HEK293 (cell line): ENCODE results near the gene MYCBPAP.

Experiments
- CTCF ChIA-PET: fragments of 350-600 bp; formaldehyde crosslinking; extraction: SDS; loops from one replicate; lab custom pipeline; 2021; ENCODE audit warnings: antibody characterized with exemption; lab: Yijun Ruan, JAX
- POLR2A ChIA-PET: fragments of 300-600 bp; formaldehyde crosslinking; extraction: SDS; loops from one replicate; lab custom pipeline; 2020; ENCODE audit warnings: antibody characterized with exemption, inconsistent platforms; lab: Yijun Ruan, JAX
- H3K27ac ChIP-seq: fragments of 200-500 bp; sonication (Bioruptor generic); 2 replicates; pipeline ENCODE4 v1.5.1; 2014; ENCODE audit warnings: low read depth, low read length, control low read depth, inconsistent platforms; ENCODE audit errors: extremely low read depth
- H3K36me3 ChIP-seq, 2 experiments: fragments of 200-500 bp in 1 of 2; sonication (Bioruptor generic) in 1 of 2; 1 replicate in 1 of 2; 2 replicates in 1 of 2; pipeline ENCODE4 v1.5.1; 2014 to 2017; ENCODE audit warnings: inconsistent platforms in 2 of 2, low read length in 2 of 2; ENCODE audit not compliant: control insufficient read depth in 2 of 2, insufficient read depth in 1 of 2
- H3K4me1 ChIP-seq: fragments of 200-500 bp; sonication (Bioruptor generic); 2 replicates; pipeline ENCODE4 v1.5.1; 2014; ENCODE audit warnings: mild to moderate bottlenecking, low read length, inconsistent platforms; ENCODE audit not compliant: control insufficient read depth, insufficient read depth
- H3K4me3 ChIP-seq: 2 replicates; pipeline ENCODE4 v1.5.1; 2011; ENCODE audit warnings: low read depth, mild to moderate bottlenecking, control low read depth, low read length, moderate library complexity
- H3K9me3 ChIP-seq: fragments of 200-500 bp; sonication (Bioruptor generic); 2 replicates; pipeline ENCODE4 v1.5.1; 2014; ENCODE audit warnings: low read depth, low read length, inconsistent platforms; ENCODE audit not compliant: control insufficient read depth, insufficient read depth
- BCL11A ChIP-seq: fragments of 450-650 bp; formaldehyde crosslinking; IDR thresholded peaks from 2 replicates; pipeline ENCODE4 v1.5.1; 2016; ENCODE audit warnings: low read depth, missing biosample characterization, missing genetic modification characterization
- BCL11B ChIP-seq: fragments of 450-650 bp; formaldehyde crosslinking; IDR thresholded peaks from 2 replicates; pipeline ENCODE4 v1.5.1; 2016; ENCODE audit warnings: low read depth, missing biosample characterization, missing genetic modification characterization
- SP2 ChIP-seq: fragments of 450-650 bp; formaldehyde crosslinking; IDR thresholded peaks from 2 replicates; pipeline ENCODE4 v1.5.1; 2016; ENCODE audit warnings: missing biosample characterization, missing genetic modification characterization
- TCF7L2 ChIP-seq: IDR thresholded peaks from 2 replicates; pipeline ENCODE4 v1.6.1; 2011; ENCODE audit warnings: low read depth, mild to moderate bottlenecking, inconsistent platforms, low read length, moderate library complexity, borderline replicate concordance
- YY2 ChIP-seq: fragments of 450-650 bp; formaldehyde crosslinking; IDR thresholded peaks from 2 replicates; pipeline ENCODE4 v1.5.1; 2016; ENCODE audit warnings: missing biosample characterization, missing genetic modification characterization
- ZBTB26 ChIP-seq: fragments of 450-650 bp; formaldehyde crosslinking; optimal IDR thresholded peaks from 2 replicates; pipeline ENCODE3; 2016; ENCODE audit warnings: missing biosample characterization, mild to moderate bottlenecking, missing genetic modification characterization
- ZNF114 ChIP-seq: fragments of 450-650 bp; formaldehyde crosslinking; IDR thresholded peaks from 2 replicates; pipeline ENCODE4 v1.5.0; 2017; ENCODE audit warnings: missing biosample characterization, missing genetic modification characterization
- ZNF138 ChIP-seq: fragments of 450-650 bp; formaldehyde crosslinking; IDR thresholded peaks from 2 replicates; pipeline ENCODE4 v1.5.1; 2016; ENCODE audit warnings: missing biosample characterization, missing genetic modification characterization, borderline replicate concordance
- ZNF184 ChIP-seq: fragments of 450-650 bp; IDR thresholded peaks from 2 replicates; pipeline ENCODE4 v1.5.1; 2018; ENCODE audit warnings: missing biosample characterization, mild to moderate bottlenecking, missing genetic modification characterization
- ZNF221 ChIP-seq: fragments of 450-650 bp; formaldehyde crosslinking; IDR thresholded peaks from 2 replicates; pipeline ENCODE4 v1.5.1; 2017; ENCODE audit warnings: missing biosample characterization, missing genetic modification characterization, borderline replicate concordance
- ZNF23 ChIP-seq: fragments of 450-650 bp; formaldehyde crosslinking; IDR thresholded peaks from 2 replicates; pipeline ENCODE4 v1.5.1; 2016; ENCODE audit warnings: missing biosample characterization, missing genetic modification characterization, borderline replicate concordance
- ZNF350 ChIP-seq: fragments of 450-650 bp; formaldehyde crosslinking; IDR thresholded peaks from 2 replicates; pipeline ENCODE4 v1.5.0; 2017; ENCODE audit warnings: missing biosample characterization, mild to moderate bottlenecking, missing genetic modification characterization
- ZNF513 ChIP-seq: fragments of 450-650 bp; IDR thresholded peaks from 2 replicates; pipeline ENCODE4 v1.5.1; 2018; ENCODE audit warnings: missing biosample characterization, missing genetic modification characterization
- ZNF518A ChIP-seq: fragments of 450-650 bp; formaldehyde crosslinking; conservative IDR thresholded peaks from 2 replicates; pipeline ENCODE4 v1.5.1; 2016; ENCODE audit warnings: low read depth, missing biosample characterization, missing genetic modification characterization
- ZNF521 ChIP-seq: fragments of 450-650 bp; formaldehyde crosslinking; IDR thresholded peaks from 2 replicates; pipeline ENCODE4 v1.5.1; 2017; ENCODE audit warnings: missing biosample characterization, mild to moderate bottlenecking, missing genetic modification characterization
- ZNF571 ChIP-seq: fragments of 450-650 bp; formaldehyde crosslinking; IDR thresholded peaks from 2 replicates; pipeline ENCODE4 v1.5.0; 2017; ENCODE audit warnings: missing biosample characterization, missing genetic modification characterization
- ZNF580 ChIP-seq: fragments of 450-650 bp; formaldehyde crosslinking; IDR thresholded peaks from 2 replicates; pipeline ENCODE4 v1.5.1; 2016; ENCODE audit warnings: missing biosample characterization, missing genetic modification characterization
- ZNF623 ChIP-seq: fragments of 450-650 bp; formaldehyde crosslinking; IDR thresholded peaks from 2 replicates; pipeline ENCODE4 v1.5.1; 2016; ENCODE audit warnings: missing biosample characterization, missing genetic modification characterization
- ZNF645 ChIP-seq: fragments of 450-650 bp; formaldehyde crosslinking; IDR thresholded peaks from 2 replicates; pipeline ENCODE4; 2016; ENCODE audit warnings: missing biosample characterization, missing genetic modification characterization
- ZNF701 ChIP-seq: fragments of 450-650 bp; formaldehyde crosslinking; IDR thresholded peaks from 2 replicates; pipeline ENCODE4 v1.5.1; 2016; ENCODE audit warnings: missing biosample characterization, missing genetic modification characterization
- ZNF785 ChIP-seq: fragments of 450-650 bp; formaldehyde crosslinking; IDR thresholded peaks from 2 replicates; pipeline ENCODE4 v1.5.1; 2016; ENCODE audit warnings: missing biosample characterization, missing genetic modification characterization

Gene MYCBPAP

GRCh38 chr17:50548831-50549230, 40.6 kb downstream of the MYCBPAP start:
- ChIA-PET CTCF (interaction anchor here (0.7 to 7.4 kb wide), 6 partner anchors 78 to 292 kb away, joined by 3 to 231 read pairs (median 30); no protein-coding TSS in a partner anchor), POLR2A (interaction anchor here (0.6 to 2.5 kb wide), 3 partner anchors 11 to 77 kb away, joined by 3 to 13 read pairs (median 4); partner anchors contain the start of gene CACNA1G)
- no peak overlapping the region for H3K4me3 ChIP-seq
- H3K9me3 ChIP-seq: no peaks in the 10 kb centered on the region
- peaks cover 8% of the 10 kb centered on the region for H3K4me1 ChIP-seq
- peaks cover 0 to 21% of the 10 kb centered on the region in 2 experiments; a peak in 2 of 3 replicates for H3K36me3 ChIP-seq
- H3K27ac ChIP-seq: no peak overlapping the region
- TF ChIP-seq SP2 (no peak), ZNF23 (no peak), ZNF645 (no peak), ZNF350 (tag by site-specific recombination) (no peak), ZNF184 (no peak), ZNF623 (tag by site-specific recombination) (no peak), ZNF114 (tag by site-specific recombination) (no peak), BCL11B (tag by site-specific recombination) (no peak), ZNF571 (tag by site-specific recombination) (no peak), ZNF513 (tag by site-specific recombination) (no peak)

GRCh38 chr17:50549256-50549941, 41.2 kb downstream of the MYCBPAP start:
- peaks cover 8% of the 10 kb centered on the region for H3K4me1 ChIP-seq
- no peak overlapping the region for H3K4me3 ChIP-seq
- CTCF ChIA-PET: interaction anchor here (0.6 to 7.4 kb wide), 17 partner anchors 9 to 293 kb away, joined by 3 to 231 read pairs (median 9); partner anchors contain the start of gene CACNA1G
- POLR2A ChIA-PET: interaction anchor here (0.5 to 2.5 kb wide), 4 partner anchors 11 to 209 kb away, joined by 3 to 13 read pairs (median 4); partner anchors contain the start of gene CACNA1G
- H3K9me3 ChIP-seq: no peaks in the 10 kb centered on the region
- H3K36me3 ChIP-seq: peaks cover 0 to 21% of the 10 kb centered on the region in 2 experiments; a peak in 2 of 3 replicates
- H3K27ac ChIP-seq: no peak overlapping the region
- TF ChIP-seq BCL11A (tag by site-specific recombination): peak; percentile 86
- TF ChIP-seq BCL11B (tag by site-specific recombination): peak; percentile 64; the same call in 1 of the 2 replicates
- TF ChIP-seq YY2 (tag by site-specific recombination): no peak

GRCh38 chr17:50549969-50550368, 41.7 kb downstream of the MYCBPAP start:
- CTCF ChIA-PET: interaction anchor here (0.6 to 7.4 kb wide), 28 partner anchors 8 to 292 kb away, joined by 3 to 231 read pairs (median 6); partner anchors contain the start of gene CACNA1G
- H3K36me3 ChIP-seq: peaks cover 0 to 24% of the 10 kb centered on the region in 2 experiments; a peak in 2 of 3 replicates
- H3K27ac ChIP-seq: no peak overlapping the region
- POLR2A ChIA-PET: interaction anchor here (0.5 to 2.5 kb wide), 5 partner anchors 8 to 209 kb away, joined by 3 to 13 read pairs (median 4); partner anchors contain the start of gene CACNA1G
- H3K9me3 ChIP-seq: no peaks in the 10 kb centered on the region
- H3K4me1 ChIP-seq: peaks cover 8% of the 10 kb centered on the region
- no peak overlapping the region for H3K4me3 ChIP-seq
- no peak for TF ChIP-seq ZNF521 (tag by site-specific recombination)
- TF ChIP-seq ZNF701 (tag by site-specific recombination): no peak
- TF ChIP-seq ZNF138 (tag by site-specific recombination): no peak
- TF ChIP-seq TCF7L2: no peak
- no peak for TF ChIP-seq ZNF518A
- no peak for TF ChIP-seq ZNF580 (tag by site-specific recombination)
- TF ChIP-seq ZNF221: no peak
- TF ChIP-seq ZBTB26: no peak
- no peak for TF ChIP-seq ZNF785 (tag by site-specific recombination)
